ENCODE results near the gene TAS2R40. TPM values are rescaled to one million over a fixed set of nuclear protein-coding genes. Genes with fewer than 3 reads are reported as not detected.
A peak's percentile ranks its signal among the peaks of the same experiment; 100 is the strongest.

TAS2R40 gene
- total RNA-seq, 2 experiments from 2014 or later, result not detected

GRCh38 chr7:143240291-143241168, 18.7 kb downstream of the TAS2R40 start:
- Mint-ChIP-seq H3K27ac (peak overlapping the region; percentile 49), H3K27me3 (no peaks in the 10 kb centered on the region), H3K4me1 (ENCODE audit: low read depth) (peaks cover 33% of the 10 kb centered on the region), H3K4me3 (peak overlapping the region; percentile 16), H3K36me3 (ENCODE audit: low read depth) (peaks cover 5% of the 10 kb centered on the region), H3K9me3 (peaks cover 21% of the 10 kb centered on the region)
- ChIA-PET CTCF (interaction anchor here (0.6 to 7.9 kb wide), 59 partner anchors 8 to 264 kb away, joined by 3 to 211 read pairs (median 7); partner anchors contain the start of genes CASP2, CLCN1, EPHA1 and FAM131B), POLR2A (interaction anchor here (1.0 to 1.3 kb wide), 5 partner anchors 20 to 140 kb away, joined by 3 to 7 read pairs (median 3); partner anchors contain the start of gene CASP2)
- TF ChIP-seq, protein P1, sequence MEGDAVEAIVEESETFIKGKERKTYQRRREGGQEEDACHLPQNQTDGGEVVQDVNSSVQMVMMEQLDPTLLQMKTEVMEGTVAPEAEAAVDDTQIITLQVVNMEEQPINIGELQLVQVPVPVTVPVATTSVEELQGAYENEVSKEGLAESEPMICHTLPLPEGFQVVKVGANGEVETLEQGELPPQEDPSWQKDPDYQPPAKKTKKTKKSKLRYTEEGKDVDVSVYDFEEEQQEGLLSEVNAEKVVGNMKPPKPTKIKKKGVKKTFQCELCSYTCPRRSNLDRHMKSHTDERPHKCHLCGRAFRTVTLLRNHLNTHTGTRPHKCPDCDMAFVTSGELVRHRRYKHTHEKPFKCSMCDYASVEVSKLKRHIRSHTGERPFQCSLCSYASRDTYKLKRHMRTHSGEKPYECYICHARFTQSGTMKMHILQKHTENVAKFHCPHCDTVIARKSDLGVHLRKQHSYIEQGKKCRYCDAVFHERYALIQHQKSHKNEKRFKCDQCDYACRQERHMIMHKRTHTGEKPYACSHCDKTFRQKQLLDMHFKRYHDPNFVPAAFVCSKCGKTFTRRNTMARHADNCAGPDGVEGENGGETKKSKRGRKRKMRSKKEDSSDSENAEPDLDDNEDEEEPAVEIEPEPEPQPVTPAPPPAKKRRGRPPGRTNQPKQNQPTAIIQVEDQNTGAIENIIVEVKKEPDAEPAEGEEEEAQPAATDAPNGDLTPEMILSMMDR (IDR thresholded peaks at IDR 0.05), result peak; percentile 95
- DNase-seq, result peak; percentile 84
- intact Hi-C loops (cut with micrococcal nuclease), result loop anchor here (1.0 to 2.0 kb wide), 2 partner anchors 66 to 176 kb away; no protein-coding TSS in a partner anchor
- ATAC-seq, result peak; percentile 82

GRCh38 chr7:143242306-143242705, 20.5 kb downstream of the TAS2R40 start:
- Mint-ChIP-seq H3K4me3 (no peak overlapping the region), H3K36me3 (ENCODE audit: low read depth) (peaks cover 7% of the 10 kb centered on the region), H3K27ac (no peak overlapping the region), H3K27me3 (no peaks in the 10 kb centered on the region), H3K4me1 (ENCODE audit: low read depth) (peaks cover 49% of the 10 kb centered on the region), H3K9me3 (peaks cover 11% of the 10 kb centered on the region)
- TF ChIP-seq, protein P1 (IDR thresholded peaks at IDR 0.05), result no peak
- DNase-seq (no peak), ATAC-seq (no peak)
- POLR2A ChIA-PET, result no interaction called here
- intact Hi-C loops (cut with micrococcal nuclease), result no loop called here
- CTCF ChIA-PET, result interaction anchor here (0.8 to 7.9 kb wide), 6 partner anchors 16 to 173 kb away, joined by 3 to 211 read pairs (median 10); no protein-coding TSS in a partner anchor

DNA sequence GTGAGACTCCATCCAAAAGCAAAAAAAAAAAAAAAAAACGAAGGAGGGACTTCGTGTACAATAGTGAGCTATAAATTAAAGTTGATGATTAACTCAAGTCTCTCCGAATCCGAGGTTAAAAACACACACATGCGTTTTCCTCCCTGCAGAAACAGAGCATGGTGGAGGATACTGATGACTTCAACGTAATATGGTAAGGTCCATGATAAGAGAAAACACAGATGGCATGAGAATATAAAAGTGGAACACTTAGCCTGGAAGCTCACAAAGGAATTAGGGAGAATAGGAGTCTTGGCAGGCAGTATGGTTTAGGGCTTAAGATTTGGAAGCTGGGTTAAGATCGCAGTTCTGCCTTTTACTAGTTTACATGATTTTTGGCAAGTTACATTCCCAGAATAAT, 21.3 kb downstream of the TAS2R40 start:
- no peaks in the 10 kb centered on the region for H3K27me3 Mint-ChIP-seq
- POLR2A ChIA-PET, result no interaction called here
- H3K27ac Mint-ChIP-seq, result no peak overlapping the region
- CTCF ChIA-PET, result interaction anchor here (0.8 to 7.9 kb wide), 8 partner anchors 15 to 174 kb away, joined by 3 to 211 read pairs (median 6); no protein-coding TSS in a partner anchor
- TF ChIP-seq, protein P1 (IDR thresholded peaks at IDR 0.05), result no peak
- H3K4me3 Mint-ChIP-seq, result no peak overlapping the region
- no peak for DNase-seq
- ATAC-seq, result no peak
- intact Hi-C loops (cut with micrococcal nuclease), result no loop called here
- peaks cover 51% of the 10 kb centered on the region for H3K4me1 Mint-ChIP-seq (ENCODE audit: low read depth)
- H3K36me3 Mint-ChIP-seq (ENCODE audit: low read depth), result peaks cover 7% of the 10 kb centered on the region
- H3K9me3 Mint-ChIP-seq, result peaks cover 8% of the 10 kb centered on the region

DNA sequence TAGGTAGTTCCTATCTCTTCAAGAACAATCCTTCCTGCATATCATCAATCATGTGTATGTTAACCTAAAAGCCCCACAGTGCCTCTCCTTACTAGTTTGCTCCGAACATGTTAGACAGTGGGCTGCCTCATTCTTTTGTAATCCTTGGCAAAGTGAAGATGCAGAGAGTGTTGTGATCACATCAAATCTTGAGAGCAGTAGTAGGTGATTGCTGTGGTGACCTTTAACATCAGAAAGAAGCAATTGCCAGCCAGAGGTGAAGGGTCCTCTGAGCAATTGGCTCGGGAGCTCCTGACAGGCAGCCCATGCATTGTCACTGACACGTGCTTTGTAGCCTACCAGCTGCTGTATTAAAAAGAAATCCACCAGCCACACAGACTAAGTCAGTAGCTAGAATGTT, 21.8 kb downstream of the TAS2R40 start:
- POLR2A ChIA-PET, result no interaction called here
- Mint-ChIP-seq H3K36me3 (ENCODE audit: low read depth) (peaks cover 7% of the 10 kb centered on the region), H3K4me1 (ENCODE audit: low read depth) (peaks cover 54% of the 10 kb centered on the region), H3K27ac (peak overlapping the region; percentile 18), H3K27me3 (no peaks in the 10 kb centered on the region), H3K4me3 (no peak overlapping the region), H3K9me3 (peaks cover 8% of the 10 kb centered on the region)
- DNase-seq, result no peak
- TF ChIP-seq, protein P1 (IDR thresholded peaks at IDR 0.05), result no peak
- CTCF ChIA-PET, result interaction anchor here (0.8 to 7.9 kb wide), 7 partner anchors 14 to 173 kb away, joined by 3 to 211 read pairs (median 6); no protein-coding TSS in a partner anchor
- no peak for ATAC-seq
- intact Hi-C loops (cut with micrococcal nuclease), result loop anchor here (2.0 kb wide), 1 partner anchor 47 kb away; no protein-coding TSS in a partner anchor
